Testis (tissue), 2 donors: ENCODE data around the gene DOK5.

Experiments used
- CTCF ChIP-seq, 3 experiments: fragments of 450-650 bp in 2 of 3; fragments of 200-600 bp in 1 of 3; sonication (generic) in 1 of 3; IDR thresholded peaks; one replicate each; pipeline ENCODE4 v1.5.1; 2016 to 2019; ENCODE audit warnings: antibody characterized with exemption in 3 of 3, mild to moderate bottlenecking in 2 of 3, moderate library complexity in 1 of 3
- POLR2A ChIP-seq: fragments of 450-650 bp; IDR thresholded peaks from one replicate; pipeline ENCODE4 v1.6.1; 2017; ENCODE audit warnings: antibody characterized with exemption, mild to moderate bottlenecking, moderate library complexity

DNA sequence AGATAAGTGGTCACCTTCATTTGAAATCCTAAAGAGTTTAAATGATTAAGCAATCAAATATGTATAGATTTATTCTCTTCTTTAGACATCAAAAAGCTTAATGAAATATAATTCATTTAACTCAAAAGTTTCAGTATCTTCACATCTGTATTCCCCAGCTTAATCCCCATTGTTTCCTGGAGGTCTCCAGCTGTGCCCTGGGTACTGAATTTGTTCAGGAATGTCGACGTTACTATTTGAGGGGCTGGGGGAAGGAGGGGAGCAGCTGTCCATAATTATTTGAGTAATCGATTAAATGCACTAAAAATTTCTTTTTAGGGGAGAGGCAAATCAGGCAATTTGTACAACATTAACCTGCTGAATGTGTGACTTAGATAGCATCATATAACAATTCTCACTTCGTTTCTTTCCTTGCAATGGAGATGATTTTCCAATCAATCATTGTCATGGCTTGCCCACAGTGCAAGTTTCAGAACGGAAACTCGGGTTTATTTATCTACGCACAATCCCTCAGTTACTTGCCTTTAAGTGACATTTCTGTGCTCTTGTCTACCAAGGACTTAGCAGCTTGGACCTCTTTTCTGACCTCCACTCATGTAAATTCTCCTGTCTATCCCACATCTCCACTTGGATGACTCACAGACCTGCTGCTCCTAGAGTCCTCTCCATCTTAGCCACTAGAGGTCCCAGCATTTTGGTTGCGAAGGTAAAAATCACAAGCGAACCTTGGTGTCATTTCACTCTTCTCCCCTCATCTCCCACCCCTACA lies 3.9 kb downstream of the DOK5 start:
- TF ChIP-seq POLR2A (no peak), CTCF (IDR thresholded peaks at IDR 0.05) (no peak)
